CD4-positive, alpha-beta T cell treated with Interleukin-17A for 1 hour (primary cell): ENCODE measurements around the gene SORCS2.

Experiments
- DNase-seq: peaks from one replicate; pipeline ENCODE4 v3.0.0-alpha.2; 2020

The SORCS2 gene

GRCh38 chr4:7384003-7384928, 191.9 kb downstream of the SORCS2 start:
- DNase-seq = no peak

GRCh38 chr4:7384929-7385890, 192.9 kb downstream of the SORCS2 start:
- no peak for DNase-seq

- DNase-seq = no peak
These were observed 195.6 kb downstream of the SORCS2 start for GRCh38 chr4:7387925-7388324.

- DNase-seq = no peak
These were observed 196.3 kb downstream of the SORCS2 start for GRCh38 chr4:7388627-7389026.

GRCh38 chr4:7389101-7389701, 196.9 kb downstream of the SORCS2 start:
- no peak for DNase-seq

- DNase-seq = no peak
These were observed 197.4 kb downstream of the SORCS2 start for GRCh38 chr4:7389719-7390118.

- DNase-seq = no peak
These were observed 198.0 kb downstream of the SORCS2 start for GRCh38 chr4:7390336-7390735.

GRCh38 chr4:7390906-7391636, 198.7 kb downstream of the SORCS2 start:
- DNase-seq = no peak

- no peak for DNase-seq
These were observed 199.5 kb downstream of the SORCS2 start for GRCh38 chr4:7391637-7392437.

- no peak for DNase-seq
These were observed 200.4 kb downstream of the SORCS2 start for GRCh38 chr4:7392438-7393421.

- no peak for DNase-seq
These were observed 201.6 kb downstream of the SORCS2 start for GRCh38 chr4:7393601-7394575.

GRCh38 chr4:7394681-7395451, 202.5 kb downstream of the SORCS2 start:
- DNase-seq = no peak

- DNase-seq = no peak
These were observed 203.3 kb downstream of the SORCS2 start for GRCh38 chr4:7395645-7396044.

GRCh38 chr4:7396186-7396910, 204.0 kb downstream of the SORCS2 start:
- no peak for DNase-seq

GRCh38 chr4:7397206-7398103, 205.1 kb downstream of the SORCS2 start:
- DNase-seq = no peak

GRCh38 chr4:7398104-7398423, 205.7 kb downstream of the SORCS2 start:
- no peak for DNase-seq
